ENCODE measurements around the gene APOA5.

- TF ChIP-seq, protein P1, sequence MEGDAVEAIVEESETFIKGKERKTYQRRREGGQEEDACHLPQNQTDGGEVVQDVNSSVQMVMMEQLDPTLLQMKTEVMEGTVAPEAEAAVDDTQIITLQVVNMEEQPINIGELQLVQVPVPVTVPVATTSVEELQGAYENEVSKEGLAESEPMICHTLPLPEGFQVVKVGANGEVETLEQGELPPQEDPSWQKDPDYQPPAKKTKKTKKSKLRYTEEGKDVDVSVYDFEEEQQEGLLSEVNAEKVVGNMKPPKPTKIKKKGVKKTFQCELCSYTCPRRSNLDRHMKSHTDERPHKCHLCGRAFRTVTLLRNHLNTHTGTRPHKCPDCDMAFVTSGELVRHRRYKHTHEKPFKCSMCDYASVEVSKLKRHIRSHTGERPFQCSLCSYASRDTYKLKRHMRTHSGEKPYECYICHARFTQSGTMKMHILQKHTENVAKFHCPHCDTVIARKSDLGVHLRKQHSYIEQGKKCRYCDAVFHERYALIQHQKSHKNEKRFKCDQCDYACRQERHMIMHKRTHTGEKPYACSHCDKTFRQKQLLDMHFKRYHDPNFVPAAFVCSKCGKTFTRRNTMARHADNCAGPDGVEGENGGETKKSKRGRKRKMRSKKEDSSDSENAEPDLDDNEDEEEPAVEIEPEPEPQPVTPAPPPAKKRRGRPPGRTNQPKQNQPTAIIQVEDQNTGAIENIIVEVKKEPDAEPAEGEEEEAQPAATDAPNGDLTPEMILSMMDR (IDR thresholded peaks at IDR 0.05; ENCODE audit: low read length), result no peak
- no peak for TF ChIP-seq EZH2 (IDR thresholded peaks at IDR 0.05; ENCODE audit: borderline replicate concordance, low read length)
Measured at GRCh38 chr11:116811194-116811593, 19.5 kb upstream of the APOA5 start.
